GM18519 (cell line): ENCODE data around the gene QPCT.

Source experiments
- ATAC-seq: cut with Tn5 transposase; IDR thresholded peaks from one replicate; pipeline ENCODE4 v1.9.1; 2021; ENCODE audit warnings: mild to moderate bottlenecking, moderate library complexity; ENCODE audit not compliant: unreplicated experiment, low FRiP score

The QPCT gene

DNA sequence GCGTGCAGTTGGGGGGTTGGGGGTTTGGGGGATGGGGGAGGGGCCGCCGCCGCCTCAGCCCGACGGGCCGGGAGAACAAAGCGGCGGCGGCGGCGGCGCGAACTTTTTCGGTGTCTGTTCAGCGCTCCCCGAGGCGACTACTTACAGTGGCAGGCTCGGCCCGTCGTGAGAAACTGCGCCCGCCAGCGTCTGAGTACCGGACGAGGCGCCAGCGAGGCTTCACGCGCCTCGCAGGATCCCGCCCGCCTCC is 20.0 kb upstream of the QPCT start:
- ATAC-seq = peak; percentile 44

DNA sequence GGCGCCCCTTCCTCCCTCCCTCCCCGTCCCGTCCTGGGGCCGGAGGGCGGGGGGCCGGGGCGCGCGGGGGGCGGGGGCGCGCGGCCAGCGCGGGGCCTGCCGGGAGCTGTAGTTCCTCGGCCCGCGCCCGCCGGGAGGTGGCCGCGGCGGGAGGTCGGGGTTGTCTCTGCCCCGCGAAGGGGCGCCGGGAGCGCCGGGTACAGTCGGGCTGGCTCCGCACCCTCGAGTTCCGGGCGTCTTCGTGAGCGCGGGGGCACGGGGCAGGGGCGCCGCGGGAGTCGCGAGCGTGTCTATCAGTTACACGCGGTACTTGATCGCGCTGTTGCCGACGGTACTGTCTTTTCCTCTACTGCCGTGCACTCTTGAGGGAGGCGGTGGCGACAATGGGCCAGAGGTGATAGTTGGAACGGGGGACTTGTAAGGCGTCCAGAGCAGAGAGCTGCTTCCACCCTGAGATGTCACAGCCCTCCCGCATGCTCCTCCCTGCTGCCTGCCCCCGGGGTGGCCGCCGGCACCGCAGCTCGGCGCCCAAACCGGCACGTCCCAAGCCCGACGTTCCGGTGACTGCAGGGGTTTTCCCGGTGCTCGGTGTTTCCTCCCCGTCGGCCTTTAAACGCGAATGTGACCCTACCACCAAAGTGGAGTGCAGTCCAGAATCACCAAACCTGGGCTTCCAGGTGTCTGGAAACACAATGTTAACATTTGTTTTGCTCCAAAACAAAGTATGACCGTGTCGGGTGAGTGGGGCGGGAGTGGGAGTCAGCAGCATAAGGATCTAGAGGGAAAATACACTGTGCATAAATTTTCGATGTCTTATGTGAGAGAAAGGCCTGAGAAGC is 19.4 kb upstream of the QPCT start, which contains the start of gene PRKD3:
TSS of gene PRKD3 (minus strand) at position 48 of the 839 bp plus-strand sequence. CDS start 8,309 bp downstream, outside the sequence.
- ATAC-seq = peak; percentile 40

DNA sequence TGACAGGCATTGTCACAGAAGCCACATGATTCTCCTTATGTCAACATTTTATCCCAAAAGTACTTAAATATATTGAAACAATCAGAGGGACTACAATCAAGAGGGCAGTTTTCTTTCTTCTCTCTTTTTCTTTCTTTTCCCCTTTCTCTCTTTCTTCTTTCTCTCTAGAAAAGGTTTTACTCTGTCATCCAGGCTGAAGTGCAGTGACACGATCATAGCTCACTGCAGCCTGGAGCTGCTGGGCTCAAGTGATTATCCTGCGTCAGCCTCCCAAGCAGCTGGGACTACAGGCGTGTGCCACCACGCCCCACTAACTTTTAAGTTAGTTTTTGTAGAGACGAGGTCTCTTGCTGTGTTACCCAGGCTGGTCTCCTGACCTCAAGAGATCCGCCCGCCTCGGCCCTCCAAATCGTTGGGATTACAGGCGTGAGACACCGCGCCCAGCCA is 18.8 kb upstream of the QPCT start:
- ATAC-seq = no peak

DNA sequence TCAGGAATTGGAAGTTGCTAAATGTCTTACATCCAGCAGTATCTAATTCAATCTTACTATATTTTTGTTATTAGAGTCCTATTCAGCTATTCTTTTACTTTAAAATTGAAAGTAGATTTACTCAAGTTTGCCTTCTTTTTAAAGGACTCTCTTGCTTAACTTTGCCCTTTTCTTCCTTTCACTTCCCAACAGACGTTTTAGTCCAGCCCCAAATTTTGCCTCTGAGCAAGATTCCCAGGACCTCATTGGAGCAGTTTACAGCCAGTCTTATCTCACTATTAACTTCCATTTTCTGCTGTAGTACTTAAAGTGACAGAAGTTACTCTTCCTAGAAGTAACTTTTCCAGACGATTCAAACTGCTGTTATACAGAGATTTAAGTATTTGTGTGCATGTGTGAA is 18.1 kb upstream of the QPCT start:
- ATAC-seq = no peak

DNA sequence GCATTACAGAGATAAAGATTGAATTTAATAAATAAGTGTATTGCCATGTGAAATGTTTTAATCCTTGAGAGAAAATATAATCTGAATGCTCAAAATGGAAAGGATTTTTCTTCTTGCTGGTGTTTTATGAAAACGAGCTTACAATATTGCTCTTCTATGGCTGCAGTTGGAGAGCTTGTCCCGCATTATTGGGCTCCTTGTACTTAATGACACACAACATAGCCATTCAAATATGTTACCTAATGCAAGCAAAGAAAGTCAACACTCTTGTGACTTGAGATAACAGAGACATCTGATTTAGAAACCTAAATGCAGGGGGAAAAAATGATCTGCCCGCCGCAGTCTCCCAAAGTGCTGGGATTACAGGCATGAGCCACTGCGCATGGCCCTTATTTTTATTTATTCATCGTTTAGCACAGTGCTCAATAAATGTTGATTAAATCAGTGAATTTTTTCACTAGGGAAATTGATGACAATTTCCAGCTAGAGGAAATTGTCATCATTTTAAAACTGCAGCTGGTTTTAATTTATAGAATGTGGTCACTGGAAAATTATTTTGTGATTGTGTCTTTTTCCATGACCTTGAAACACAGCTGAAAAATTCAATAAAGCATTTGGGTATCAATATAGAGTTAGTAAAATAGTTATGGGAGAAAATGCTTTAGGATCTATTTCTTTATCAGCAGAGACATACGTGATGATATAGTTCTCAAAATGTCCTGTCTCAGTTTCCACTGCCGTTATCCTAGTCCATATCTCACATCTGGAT is 17.4 kb upstream of the QPCT start:
- no peak for ATAC-seq

DNA sequence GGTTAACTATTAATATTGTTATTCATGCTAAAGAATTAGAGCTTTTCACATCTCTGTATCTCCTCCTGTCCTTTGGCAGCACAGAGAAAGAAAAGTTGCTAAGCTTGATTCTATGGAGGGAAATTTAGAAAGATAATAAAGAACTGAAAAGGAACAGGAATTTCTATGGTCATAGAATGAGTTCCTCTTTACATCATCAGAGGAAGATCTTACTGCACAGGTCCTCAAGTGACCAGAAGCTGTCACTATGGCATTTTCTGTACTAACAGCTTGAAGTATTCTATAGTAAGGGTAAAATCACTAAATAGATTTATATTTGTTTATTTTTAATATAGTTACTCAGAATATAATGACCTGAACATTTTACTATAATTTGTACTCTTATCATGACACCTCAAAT is 13.7 kb upstream of the QPCT start:
- no peak for ATAC-seq

DNA sequence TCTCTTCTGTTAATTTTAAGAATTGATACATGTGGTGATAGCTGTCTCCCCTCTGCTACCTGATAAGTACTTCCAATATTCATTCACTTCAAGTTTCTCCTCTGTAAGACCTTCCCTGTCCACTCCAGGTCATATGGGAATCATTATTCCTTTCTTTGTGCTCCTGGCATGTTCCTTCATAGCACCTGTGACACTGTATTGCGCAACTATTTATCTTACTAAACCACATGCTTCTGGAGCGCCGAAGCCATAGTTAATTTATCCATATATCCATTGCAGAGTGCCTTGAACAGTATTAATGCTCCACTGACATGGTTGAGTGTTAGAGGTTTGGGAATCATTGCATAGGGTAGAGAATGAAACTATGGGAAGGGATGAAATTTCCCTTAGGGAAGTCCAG is 11.9 kb upstream of the QPCT start:
- ATAC-seq = no peak

DNA sequence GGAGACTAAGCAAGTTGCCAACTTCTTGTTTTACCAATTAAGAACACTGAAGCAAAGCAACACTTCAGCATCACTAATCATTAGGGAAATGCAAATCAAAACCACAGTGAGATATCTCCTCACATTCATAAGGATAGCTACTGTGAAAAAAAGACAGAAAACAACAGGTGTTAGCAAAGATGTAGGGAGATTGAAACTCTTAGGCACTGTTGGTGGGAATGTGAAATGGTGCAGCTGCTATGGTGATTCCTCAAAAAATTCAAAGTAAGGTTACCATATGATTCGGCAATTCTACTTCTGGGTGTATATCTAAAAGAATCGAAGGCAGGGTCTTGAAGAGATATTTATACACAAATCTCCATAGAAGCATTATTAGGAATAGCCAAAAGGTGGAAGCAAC is 11.2 kb upstream of the QPCT start:
- ATAC-seq = no peak

DNA sequence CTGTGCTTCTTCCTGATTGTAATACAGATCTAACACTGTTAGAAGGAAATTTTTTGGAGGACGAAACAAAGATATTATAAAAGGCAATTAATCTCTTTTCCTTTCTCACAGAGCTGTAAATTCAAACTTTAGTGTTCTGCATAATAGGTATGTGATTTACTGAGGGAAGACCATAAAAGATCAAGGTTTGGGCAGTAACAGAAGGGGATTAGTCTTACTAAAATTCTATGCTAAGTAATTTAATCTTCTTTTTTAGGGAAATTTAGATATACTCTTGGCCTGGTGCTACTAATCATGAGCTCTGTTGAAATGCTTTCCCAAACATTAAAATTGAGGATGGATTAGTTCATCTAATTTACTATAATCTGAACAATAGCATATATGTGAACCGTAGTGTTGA is 8.8 kb upstream of the QPCT start:
- no peak for ATAC-seq

DNA sequence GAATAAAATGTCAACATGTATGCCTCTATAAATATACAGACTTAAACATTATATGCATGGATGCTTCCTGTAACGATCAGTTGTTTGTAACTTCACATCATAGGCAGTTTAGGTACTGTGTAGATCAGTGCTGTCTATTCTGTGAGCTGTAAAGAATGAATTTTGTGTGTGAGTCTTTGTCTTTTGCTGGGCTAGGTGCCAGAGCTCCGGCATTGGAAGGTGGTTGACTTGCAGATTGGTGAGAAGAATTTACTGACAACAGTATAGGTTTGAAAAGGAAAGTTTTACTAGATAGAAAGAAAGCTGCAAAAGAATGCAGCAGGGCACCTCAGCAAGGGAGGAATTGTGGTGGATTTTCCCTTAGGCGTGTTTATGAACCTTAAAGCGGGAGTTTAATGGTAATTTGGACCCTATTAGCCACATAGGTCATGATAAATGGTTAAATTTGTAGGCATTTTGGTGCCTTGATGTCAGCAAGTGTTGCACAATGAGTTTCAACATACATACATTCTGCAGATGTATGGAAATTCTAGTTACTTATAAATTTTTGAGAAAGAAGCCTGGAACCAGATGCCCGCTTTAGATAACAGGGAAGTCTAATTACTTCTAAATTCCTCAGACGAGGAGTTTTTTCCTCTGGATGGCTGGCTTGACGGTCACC is 6.7 kb upstream of the QPCT start:
- ATAC-seq = no peak

DNA sequence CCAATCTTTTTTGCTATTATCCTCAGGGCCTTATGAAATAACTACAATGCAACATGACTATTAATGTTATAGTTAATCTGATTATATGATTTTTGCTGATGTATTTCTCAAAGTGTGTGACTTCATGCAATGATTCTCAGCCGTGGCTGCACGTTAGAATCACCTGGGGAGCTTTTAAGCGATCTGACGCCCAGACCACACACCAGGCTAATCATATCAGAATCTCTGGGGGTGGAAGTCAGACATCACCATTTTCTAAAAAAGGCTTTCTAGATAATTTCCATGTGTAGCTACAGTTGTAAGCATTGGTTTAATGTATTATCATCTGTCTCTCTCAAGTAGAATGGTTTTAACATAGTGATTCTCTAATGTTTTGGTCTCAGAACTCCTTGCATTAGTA is 5.5 kb upstream of the QPCT start:
- ATAC-seq = no peak

DNA sequence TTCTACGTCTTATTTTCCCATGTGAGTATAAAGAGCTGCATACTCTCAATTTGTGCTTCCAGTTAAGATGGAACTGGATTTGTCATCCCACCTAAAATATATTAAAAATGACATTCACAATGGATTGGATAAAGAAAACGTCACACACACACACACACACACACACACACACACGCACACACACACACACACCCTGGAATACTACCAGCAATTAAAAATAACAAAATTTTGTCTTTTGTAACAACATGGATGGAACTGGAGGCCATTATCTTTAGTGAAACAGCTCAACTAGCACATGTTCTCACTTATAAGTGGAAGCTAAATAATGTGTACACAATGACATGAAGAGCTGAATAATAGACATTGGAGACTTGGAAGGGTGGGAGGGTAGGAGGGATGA is 3.8 kb upstream of the QPCT start:
- ATAC-seq = no peak

DNA sequence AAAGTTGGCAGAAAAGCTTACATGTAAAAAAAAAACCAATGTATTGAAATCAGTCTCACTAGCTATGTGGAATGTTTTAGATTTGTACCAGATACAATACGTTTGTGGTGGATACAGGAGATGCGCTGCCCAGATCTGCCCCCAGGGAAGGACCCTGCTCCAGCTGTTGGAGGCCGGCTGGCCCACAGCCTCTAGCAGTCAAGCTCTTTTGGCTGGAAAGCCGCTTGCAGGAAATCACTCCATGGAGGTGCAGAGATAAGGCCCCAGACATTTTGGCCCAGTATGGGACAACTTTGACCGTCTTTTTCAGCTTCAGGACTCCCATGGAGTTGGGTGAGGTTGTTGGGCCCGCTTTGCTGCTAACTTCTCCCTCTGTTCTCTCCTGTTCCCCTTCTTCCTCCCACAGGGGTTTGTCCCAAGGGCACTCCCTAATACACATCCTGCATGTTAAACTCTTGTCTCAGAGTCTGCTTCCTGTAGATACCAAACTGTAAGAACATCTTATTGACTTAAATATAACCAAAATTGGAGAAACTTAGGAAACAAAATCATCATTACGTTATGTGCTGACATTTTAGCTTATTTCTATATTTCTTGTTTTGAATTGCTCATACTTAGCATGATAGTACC is 1.7 kb upstream of the QPCT start:
- no peak for ATAC-seq

DNA sequence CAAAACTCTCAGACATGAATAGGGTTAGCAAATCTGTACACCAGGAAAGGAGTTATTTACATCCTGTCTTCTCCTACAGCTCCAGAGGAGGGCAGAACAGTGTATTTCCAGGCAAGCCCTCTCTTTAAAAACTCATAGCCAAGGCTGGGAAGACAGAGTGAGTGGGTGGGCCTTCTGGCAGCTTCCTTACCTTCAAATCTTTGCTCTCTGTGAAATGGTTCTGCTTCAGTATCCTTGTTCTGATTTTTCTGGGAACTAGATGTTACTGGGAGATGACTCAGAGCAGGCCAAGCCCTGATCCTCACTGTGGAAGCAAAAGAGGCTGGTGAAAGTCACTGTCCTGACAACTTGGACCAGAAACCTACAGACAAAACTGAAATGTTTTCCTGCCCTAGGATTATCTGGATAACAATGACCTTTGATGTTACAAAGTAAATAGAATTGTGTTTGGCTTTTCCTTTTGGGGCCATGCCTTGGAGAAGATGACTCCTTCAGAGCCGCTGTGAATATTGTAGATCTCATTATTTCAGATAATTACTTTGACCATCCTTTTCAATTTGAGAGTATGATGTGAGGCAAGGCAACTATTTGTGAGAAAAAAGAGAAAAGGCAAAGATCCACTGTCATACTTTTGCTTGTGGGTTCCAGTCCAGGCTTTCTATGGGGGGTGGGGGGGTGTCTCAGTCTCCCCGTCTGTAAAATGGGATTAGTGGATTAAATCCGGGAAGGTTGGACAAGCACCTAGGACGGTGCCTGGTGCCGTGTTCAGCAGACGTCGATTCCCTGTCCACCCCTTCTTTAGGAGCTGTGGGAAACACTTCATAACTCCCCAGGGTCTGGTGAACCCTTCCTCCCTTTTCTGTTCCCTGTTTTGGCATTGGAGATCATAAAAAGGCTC is 644 bp upstream of the QPCT start:
- no peak for ATAC-seq

DNA sequence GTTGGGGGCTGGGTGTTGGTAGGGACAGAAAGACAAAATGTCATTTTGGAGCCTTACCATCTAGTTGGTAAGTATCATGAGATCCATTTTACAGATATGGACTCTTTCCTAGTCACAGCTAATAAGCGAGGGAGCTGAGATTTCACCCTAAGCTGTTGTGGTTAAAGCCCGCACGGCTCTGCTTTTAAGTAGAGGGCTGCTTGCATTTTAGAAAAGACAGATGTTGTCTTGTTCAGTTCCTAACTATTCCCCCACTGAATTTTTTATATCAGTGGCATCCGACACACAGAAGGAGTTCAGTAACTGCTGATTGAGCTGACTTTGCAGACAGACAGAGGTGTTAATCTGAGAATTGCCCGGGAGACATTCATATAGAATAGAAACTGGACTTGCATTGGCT is 3.7 kb downstream of the QPCT start:
- no peak for ATAC-seq

DNA sequence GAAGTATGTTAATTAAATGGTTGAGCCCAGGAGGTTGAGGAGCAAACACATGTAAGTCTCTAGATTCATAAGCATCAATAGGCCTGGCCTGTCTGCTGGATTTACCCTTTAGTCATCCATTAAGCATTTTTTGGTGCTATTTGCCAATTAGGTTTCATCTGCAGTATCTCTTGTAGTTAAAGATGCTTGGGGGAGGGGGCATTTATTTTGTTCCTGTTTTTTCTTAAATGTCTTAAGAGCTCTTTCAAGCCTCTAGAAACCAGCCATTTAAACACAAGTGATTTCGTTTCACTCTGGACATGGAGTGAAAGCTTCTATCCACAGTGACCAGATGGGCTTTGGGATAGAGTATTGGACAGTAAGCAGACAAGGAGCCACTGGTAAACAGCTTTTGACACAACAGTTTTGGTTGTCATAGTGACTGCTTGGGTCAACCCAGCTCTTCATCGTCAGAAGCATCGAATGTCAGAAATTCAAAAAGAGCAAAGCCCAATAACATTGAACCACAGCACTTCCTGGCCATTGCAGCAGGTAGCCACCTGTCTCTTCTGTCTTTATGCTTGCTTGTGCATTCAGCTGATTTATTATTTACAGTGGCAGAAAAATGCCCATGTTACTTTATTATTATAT is 4.9 kb downstream of the QPCT start:
- ATAC-seq = no peak

DNA sequence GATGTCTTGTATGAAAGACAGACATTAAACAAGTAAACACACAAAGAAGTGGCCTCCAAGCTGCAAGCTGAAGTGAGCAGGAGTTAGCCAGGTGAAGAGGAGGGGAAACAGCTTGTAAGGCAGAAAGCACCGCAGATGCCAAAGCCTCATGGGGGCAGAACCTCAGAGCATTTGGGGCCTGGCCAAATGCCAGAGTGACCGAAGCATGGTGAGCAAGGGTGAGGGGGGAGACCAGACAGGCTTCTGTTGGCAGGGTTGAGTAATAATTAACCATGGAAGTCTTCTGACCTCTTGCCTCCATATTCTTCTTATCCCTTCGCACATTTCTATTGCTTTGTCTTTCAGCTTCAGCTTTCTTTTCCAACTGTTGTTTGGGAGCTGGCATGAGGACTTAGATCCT is 5.6 kb downstream of the QPCT start:
- ATAC-seq = no peak

DNA sequence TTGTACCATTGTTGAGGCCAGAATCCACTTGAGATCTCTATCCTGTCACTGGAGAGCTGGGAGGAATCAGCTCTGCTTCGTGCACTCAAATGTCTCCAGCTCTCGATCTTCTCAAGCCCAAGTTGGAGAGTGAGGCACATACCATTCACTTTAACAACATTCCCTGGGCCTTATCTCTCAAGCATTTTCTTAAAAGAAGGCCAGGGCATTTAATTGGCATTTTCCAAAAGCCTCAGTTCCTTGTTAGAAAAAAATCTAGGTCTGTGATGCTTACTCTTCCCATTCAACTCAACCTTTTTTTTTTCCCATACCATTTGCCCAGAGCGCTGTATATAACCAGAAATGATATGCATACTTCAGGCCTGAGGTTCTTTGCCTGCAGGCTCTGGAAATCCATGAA is 10.1 kb downstream of the QPCT start:
- ATAC-seq = no peak

DNA sequence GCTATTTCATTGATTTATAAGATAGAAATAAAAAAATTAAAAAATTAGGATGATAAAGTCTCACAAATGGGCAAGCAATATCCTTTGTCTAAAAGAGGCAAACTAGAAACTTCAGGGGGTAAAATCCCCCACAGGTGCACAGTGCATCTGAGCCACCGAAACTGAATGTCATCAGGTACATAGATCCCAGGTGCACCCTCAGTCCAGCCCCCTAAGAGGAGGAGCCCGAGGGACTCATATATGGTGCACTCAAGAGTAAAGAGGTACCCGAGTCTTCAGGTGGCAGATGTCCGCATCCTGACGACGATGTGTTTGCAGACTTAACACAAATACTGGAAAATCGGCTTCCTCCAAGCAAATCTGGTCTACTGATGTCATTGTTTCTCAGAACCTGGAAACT is 11.3 kb downstream of the QPCT start:
- ATAC-seq = no peak

DNA sequence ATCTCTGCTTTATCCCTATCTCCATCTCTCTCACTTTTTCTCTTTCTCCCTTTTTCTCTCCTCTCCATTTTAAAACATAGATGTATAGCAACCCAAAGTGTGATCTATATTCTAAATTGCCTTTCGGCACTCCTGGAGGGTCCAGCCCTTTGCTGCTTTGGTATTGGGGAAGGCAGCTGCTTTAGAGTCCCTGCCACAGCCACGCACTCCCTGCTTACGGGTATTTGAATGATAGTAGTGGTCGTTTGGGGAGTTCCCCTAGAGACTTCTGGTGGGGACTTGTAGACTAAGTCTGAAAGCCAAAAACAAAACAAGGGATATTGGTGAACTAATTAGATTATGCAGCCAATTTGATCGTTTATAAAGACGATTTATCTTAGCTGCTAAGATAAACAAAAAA is 11.9 kb downstream of the QPCT start:
- no peak for ATAC-seq
